Mucosa of descending colon (tissue), 3 donors: ENCODE results near the gene PDLIM7. TPM values are rescaled to one million over a fixed set of nuclear protein-coding genes. Genes with fewer than 3 reads are reported as not detected.

Source experiments
- ATAC-seq: fragments of 200-7000 bp; cut with Tn5 transposase; one replicate; pipeline ENCODE4 v1.9.1; 2020; ENCODE audit warnings: mild to moderate bottlenecking, moderate library complexity
- DNase-seq, 3 donors: peaks; one replicate each; pipeline ENCODE4 v3.0.0-alpha.2; 2020
- H3K36me3 ChIP-seq: fragments of 200-600 bp; one replicate; pipeline ENCODE4 v1.8.0; 2021; ENCODE audit warnings: low read depth, mild to moderate bottlenecking
- H3K4me1 ChIP-seq: fragments of 200-600 bp; one replicate; pipeline ENCODE4 v1.8.0; 2021; ENCODE audit warnings: low read depth, mild to moderate bottlenecking
- H3K4me3 ChIP-seq: fragments of 200-600 bp; one replicate; pipeline ENCODE4 v1.8.0; 2021; ENCODE audit warnings: mild to moderate bottlenecking
- H3K9me3 ChIP-seq: fragments of 200-600 bp; one replicate; pipeline ENCODE4 v1.8.0; 2021; ENCODE audit warnings: mild to moderate bottlenecking
- CTCF ChIP-seq: fragments of 200-600 bp; IDR thresholded peaks from one replicate; pipeline ENCODE4 v1.8.0; 2022; ENCODE audit warnings: antibody characterized with exemption, mild to moderate bottlenecking
- intact Hi-C, 2 donors: fragments of 100-400 bp; cut with DNase I in 1 of 2; cut with micrococcal nuclease in 1 of 2; formaldehyde crosslinking; loops; one replicate each; pipeline versions ENCODE4 v1.11.0 to v1.11.1; 2022; cut with DNase I, micrococcal nuclease
- total RNA-seq, 3 donors: library from RNA; stranded (reverse); fragmentation: NEBNext Ultra II Directional in 2 of 3; extraction: Animal tissue kit (Norgen Biotek cat#: 25700) in 2 of 3; gene quantifications; one replicate each; pipeline versions ENCODE4 v1.2.1 to v1.2.4, GENCODE V29; 2021 to 2023
- donor health status: DM: no; HTN: no; CAD: no; lungs with moderate emphysema.
- donor health status: DM: no; HTN: no; CAD: no.
- donor health status: DM: no; HTN: yes; CAD: no.

PDLIM7 gene
- total RNA-seq, 3 donors from 2014 or later, result 12.9 to 333 (median 54.0) TPM

- DNase-seq, result no peak
- H3K9me3 ChIP-seq, result no peaks in the 10 kb centered on the region
- no peaks in the 10 kb centered on the region for H3K36me3 ChIP-seq
- intact Hi-C loops, result no loop called here
- H3K4me3 ChIP-seq, result no peak overlapping the region
- no peaks in the 10 kb centered on the region for H3K4me1 ChIP-seq
- TF ChIP-seq CTCF, result no peak
- no peak for ATAC-seq
Measured at GRCh38 chr5:177531209-177531940, 34.0 kb upstream of the PDLIM7 start.

GRCh38 chr5:177530638-177531037 is 33.2 kb upstream of the PDLIM7 start:
- Histone ChIP-seq H3K4me3 (no peak overlapping the region), H3K4me1 (no peaks in the 10 kb centered on the region), H3K36me3 (no peaks in the 10 kb centered on the region), H3K9me3 (no peaks in the 10 kb centered on the region)
- no peak for DNase-seq
- no peak for ATAC-seq
- TF ChIP-seq CTCF, result no peak
- intact Hi-C loops, result no loop called here

- ATAC-seq, result no peak
- H3K36me3 ChIP-seq, result no peaks in the 10 kb centered on the region
- intact Hi-C loops, result no loop called here
Measured at GRCh38 chr5:177529247-177530203, 32.1 kb upstream of the PDLIM7 start.

GRCh38 chr5:177528631-177529030 is 31.2 kb upstream of the PDLIM7 start:
- H3K9me3 ChIP-seq, result no peaks in the 10 kb centered on the region
- H3K4me3 ChIP-seq, result no peak overlapping the region
- H3K36me3 ChIP-seq, result no peaks in the 10 kb centered on the region
- H3K4me1 ChIP-seq, result no peaks in the 10 kb centered on the region
- no peak for TF ChIP-seq CTCF
- intact Hi-C loops, result no loop called here
- no peak for DNase-seq
- no peak for ATAC-seq

More at GRCh38 chr5:177529247-177530203, 32.1 kb upstream of the PDLIM7 start:
- TF ChIP-seq CTCF, result no peak
- no peaks in the 10 kb centered on the region for H3K4me1 ChIP-seq
- no peak overlapping the region for H3K4me3 ChIP-seq
- no peak for DNase-seq
- H3K9me3 ChIP-seq, result no peaks in the 10 kb centered on the region

- no peak overlapping the region for H3K4me3 ChIP-seq
- H3K36me3 ChIP-seq, result peaks cover 4% of the 10 kb centered on the region
- H3K9me3 ChIP-seq, result no peaks in the 10 kb centered on the region
- intact Hi-C loops, result no loop called here
- no peak for TF ChIP-seq CTCF
- H3K4me1 ChIP-seq, result no peaks in the 10 kb centered on the region
- no peak for ATAC-seq
- no peak for DNase-seq
Measured at GRCh38 chr5:177527595-177527994, 30.2 kb upstream of the PDLIM7 start.
